Measurements from ENCODE around the gene SLC4A1.

SLC4A1 gene

DNA sequence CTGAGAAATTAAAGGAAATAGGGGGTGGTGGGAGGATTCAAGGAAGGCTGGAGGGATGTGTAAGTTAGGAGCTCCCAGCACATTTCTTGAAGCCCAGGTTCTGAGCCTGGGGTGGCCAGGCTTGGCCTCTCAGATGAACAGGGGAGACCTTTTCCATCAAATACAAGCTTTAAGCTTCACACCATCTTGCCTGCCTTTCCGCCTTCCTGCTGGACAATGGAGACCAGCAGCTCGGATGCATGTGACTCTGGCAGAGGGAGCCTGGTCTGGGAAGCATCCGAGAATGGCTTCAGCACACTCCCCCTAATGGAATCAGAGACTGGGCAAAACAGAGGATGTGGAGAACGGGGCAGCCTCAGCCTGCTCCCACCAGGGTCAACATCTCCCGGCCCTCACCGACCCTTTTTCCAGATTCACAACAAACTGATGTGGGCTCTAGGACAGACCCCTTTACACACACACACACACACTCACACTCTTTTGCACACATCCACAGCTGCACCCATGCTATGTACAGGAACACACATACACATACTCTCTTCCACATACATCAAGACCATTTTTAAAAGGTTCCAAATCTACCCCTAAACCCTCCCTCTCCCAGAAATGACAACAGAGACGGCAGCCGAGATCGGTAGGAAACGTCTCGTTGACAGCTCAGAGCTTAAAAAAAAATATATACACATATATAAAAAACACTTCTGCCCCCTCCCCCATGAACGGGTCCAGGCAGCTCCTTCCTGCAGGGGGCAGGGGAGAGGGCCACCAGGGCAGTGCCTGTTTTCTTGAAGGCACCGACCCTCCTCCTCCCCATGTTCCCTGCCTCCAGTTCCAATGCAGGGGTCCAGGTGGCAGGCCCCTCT is 61.7 kb downstream of the SLC4A1 start:
- DNase-seq (ENCODE audit: low read depth): no peak

DNA sequence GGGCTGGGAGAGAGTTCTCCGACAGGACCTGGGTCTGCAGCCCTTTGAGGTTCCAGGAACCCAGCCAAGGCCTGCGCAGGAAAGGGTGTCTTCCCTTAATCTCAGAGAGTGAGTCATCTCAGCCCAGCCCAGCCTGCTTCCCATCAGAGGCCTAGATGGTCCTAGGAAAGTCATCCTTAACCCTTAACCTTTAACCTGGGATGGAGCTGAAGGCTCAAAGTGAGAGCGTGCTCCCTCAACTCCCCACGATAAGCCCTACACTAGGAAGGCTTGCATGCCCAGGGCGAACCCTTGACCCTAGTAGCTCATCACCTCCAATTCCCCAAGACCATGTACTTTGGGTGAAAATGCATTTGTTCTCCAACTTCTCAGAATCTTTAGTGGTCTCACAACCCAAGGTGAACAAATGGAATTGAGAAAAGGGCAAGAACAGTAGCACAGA is 63.5 kb downstream of the SLC4A1 start:
- no peak for DNase-seq (ENCODE audit: low read depth)

DNA sequence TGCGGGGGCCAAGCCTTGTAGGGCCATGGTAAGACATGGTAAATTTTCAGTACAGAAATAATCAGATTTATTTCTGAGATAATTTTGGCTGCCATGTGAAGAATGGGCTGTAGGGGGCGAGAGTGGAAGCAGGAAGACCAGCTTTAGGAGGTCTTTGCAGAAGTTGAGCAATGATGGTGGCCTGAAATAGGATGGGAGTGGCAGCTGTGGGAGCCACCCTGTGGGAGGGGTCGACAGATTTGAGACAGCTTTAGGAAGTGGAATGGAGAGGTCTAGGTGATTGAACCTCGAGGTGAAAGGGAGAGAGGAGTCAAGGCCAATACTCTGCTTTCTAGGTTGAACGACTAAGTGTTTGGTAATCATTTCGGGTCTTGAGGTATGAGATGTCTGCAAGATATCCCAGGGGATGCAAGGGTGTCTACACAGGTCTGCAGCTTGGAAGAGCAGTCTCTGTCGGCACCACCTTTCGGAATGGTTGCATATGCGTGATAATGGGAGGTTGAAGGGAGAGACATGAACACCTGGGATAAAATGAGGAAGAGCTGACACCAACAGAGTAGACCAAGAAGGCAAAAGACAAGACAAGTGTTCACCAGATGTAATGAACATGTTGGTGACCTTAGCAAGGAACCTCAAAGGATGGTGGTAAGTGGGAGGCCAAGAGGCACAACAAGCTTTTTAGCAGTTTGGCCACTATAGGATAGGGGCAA is 64.0 kb downstream of the SLC4A1 start:
- no peak for DNase-seq (ENCODE audit: low read depth)

DNA sequence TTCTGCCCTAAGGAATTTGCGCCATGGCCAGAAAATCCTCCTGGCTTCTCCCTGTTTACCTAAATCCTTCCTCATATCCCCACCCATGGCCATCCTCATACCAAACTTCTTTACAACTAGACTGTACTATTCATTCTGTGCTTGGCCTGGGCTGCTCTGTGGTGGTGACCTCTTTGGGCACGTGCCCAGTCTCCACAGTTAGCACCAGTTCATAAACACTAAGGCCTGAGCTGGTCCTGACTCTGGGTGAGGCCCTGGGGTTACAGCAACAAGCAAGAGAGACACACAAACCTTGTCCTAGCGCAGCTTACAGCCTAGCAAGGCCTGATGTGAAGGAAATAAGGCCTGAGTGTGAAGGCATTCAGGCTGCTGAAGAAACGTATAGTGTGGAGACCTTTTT is 65.2 kb downstream of the SLC4A1 start:
- no peak for DNase-seq (ENCODE audit: low read depth)

DNA sequence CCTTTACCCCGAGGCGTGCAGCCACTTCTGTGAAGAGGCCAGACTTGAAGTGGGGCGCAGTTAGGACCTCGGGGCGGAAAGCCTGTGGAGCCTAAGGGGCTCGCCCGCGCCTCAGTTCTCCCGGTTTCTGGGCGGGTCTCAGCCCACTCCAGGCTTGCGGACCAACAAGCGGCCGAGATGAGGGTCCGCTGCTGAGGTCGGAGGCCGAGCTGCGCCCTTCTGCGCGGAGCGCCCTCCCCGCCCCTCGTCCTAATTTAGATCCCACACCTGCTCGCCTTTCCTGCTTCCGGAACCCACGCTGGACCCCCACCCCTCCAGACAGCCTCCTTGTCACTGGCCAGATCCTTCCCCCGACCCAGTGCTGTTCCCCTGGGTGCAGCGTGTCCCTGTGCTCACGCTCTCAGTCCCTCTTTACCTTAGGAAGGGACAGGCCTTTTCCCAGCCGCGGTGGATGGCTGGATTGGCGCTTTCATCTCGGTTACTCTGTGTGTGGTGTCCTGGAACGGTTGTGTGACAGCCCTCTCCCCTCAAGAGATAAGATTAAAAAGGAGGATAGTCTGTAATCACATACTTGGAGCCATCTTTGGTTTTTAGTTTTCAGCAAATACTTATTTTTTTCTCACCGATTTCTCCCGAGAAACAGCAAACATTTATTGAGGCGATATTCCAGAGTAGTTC is 67.3 kb downstream of the SLC4A1 start:
- DNase-seq (ENCODE audit: low read depth): no peak

DNA sequence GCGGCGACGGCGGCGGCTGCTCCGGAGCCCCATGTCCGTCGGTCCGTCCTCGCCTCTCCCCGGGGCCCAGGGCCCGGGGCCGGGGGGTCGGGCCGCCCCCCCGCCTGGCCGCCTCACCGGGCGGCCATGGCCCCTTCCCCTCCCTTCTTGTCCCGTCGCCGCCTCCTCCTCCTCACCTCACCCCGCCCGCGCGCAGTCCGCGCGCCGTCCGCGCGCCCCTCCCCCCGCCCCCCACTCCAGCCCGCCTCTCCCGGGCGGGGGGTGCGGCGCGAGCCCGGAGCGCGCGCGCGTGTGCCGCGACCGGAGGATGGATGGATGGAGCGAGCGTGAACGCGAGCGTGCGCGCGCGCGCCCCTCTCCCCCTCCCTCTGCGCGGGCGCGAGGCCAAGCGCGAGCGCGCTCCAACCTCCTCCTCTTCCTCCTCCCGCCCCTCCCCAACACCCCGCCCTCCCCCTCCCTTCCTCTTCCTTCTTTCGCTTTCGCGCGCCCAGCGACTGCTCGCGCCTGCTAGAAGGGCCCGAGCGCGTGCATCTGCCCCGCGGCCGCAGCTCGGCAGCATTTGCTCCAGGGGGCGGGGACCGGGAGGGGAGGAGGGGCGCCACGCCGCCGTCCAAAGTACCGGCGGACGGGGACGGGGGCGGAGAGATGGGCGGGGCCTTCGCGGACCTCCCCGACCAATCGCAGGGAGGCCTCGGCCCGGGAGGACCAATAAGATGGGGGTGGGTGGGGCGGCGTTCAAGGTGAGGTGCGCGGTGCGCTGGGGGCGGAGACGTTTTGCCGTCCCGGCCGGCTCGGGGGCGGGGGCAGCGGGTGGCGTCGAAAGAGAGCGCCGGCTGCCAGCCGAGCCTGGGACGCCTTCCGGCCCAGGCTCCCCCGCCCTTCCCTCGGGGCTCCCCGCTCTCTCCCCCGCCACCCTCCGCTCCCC is 68.1 kb downstream of the SLC4A1 start, which contains the start of gene ATXN7L3:
Gene ATXN7L3, minus strand, starts transcription at position 332 of the 925 bp plus-strand sequence. CDS start 1,814 bp downstream, outside the sequence.
- DNase-seq (ENCODE audit: low read depth): peak; percentile 98

DNA sequence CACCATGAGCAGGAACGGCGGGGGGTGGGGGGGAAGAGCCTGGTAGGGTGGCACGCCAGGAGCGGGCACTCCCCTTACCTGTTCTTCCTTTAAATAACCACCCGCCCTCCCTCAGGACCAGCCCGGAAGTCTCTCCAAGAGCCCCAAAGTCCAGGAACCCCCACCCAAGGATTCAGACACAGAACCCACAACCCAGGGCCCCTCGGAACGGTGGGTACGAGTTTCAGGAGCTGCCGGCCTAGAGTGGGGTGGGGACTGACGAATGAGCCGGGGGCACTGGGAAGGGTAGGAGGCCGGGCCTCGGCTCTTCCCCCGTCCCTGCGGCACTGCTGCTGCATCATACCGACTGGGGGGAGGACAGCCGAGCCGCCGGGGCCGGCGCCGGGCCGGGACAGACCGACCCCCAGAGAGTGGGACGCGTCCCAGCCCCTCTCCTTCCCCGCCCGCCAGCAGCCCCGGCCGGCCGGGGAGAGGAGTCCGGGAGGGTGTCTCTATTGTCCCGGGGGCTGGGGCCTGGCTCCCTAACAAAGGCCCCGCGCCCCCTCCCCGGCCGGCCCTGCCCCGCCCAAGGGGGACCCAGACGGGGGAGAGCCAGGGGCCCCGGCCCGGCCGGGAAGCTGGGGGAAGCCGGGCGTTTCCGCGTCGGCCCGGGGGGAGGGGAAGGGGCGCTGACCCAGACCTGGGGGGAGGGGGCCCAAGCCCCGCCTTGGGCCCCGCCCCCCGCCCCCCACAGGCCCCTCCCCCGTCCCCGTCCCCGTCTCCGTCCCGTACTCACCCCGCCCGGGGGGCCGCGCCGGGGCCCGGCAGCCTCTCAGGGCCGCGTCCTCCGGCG is 69.0 kb downstream of the SLC4A1 start:
- DNase-seq (ENCODE audit: low read depth): no peak
